Stimulated activated CD8-positive, alpha-beta memory T cell treated with anti-CD3 and anti-CD28 coated beads, Interleukin-12 subunit alpha, Interleukin-12 subunit beta, amount 100 ng/mL, for 24 hours (primary cell): ENCODE measurements around the gene DLG2.

Source experiments
- DNase-seq: peaks from one replicate; pipeline ENCODE4 v3.0.0-alpha.2; 2020; ENCODE audit errors: extremely low read depth

DLG2 gene

GRCh38 chr11:84480131-84480530, 1147.0 kb downstream of the DLG2 start:
- no peak for DNase-seq

GRCh38 chr11:84476581-84476980, 1150.6 kb downstream of the DLG2 start:
- DNase-seq, result no peak

GRCh38 chr11:84471501-84471900, 1155.6 kb downstream of the DLG2 start:
- no peak for DNase-seq

- DNase-seq, result no peak
Measured at GRCh38 chr11:84468235-84468634, 1158.9 kb downstream of the DLG2 start.

GRCh38 chr11:84465040-84465439, 1162.1 kb downstream of the DLG2 start:
- no peak for DNase-seq

- DNase-seq, result no peak
Measured at GRCh38 chr11:84455691-84456090, 1171.5 kb downstream of the DLG2 start.

GRCh38 chr11:84452211-84452610, 1174.9 kb downstream of the DLG2 start:
- no peak for DNase-seq

- no peak for DNase-seq
Measured at GRCh38 chr11:84438565-84438964, 1188.6 kb downstream of the DLG2 start.

- no peak for DNase-seq
Measured at GRCh38 chr11:84437071-84437980, 1189.8 kb downstream of the DLG2 start.

GRCh38 chr11:84430661-84431060, 1196.5 kb downstream of the DLG2 start:
- no peak for DNase-seq

GRCh38 chr11:84425673-84426072, 1201.5 kb downstream of the DLG2 start:
- no peak for DNase-seq

GRCh38 chr11:84420271-84420670, 1206.9 kb downstream of the DLG2 start:
- DNase-seq, result no peak

GRCh38 chr11:84419616-84420015, 1207.5 kb downstream of the DLG2 start:
- no peak for DNase-seq

GRCh38 chr11:84414920-84415319, 1212.2 kb downstream of the DLG2 start:
- no peak for DNase-seq

- DNase-seq, result no peak
Measured at GRCh38 chr11:84413549-84413948, 1213.6 kb downstream of the DLG2 start.

GRCh38 chr11:84412862-84413261, 1214.3 kb downstream of the DLG2 start:
- no peak for DNase-seq

- no peak for DNase-seq
Measured at GRCh38 chr11:84408946-84409411, 1218.2 kb downstream of the DLG2 start.

- DNase-seq, result no peak
Measured at GRCh38 chr11:84407091-84407490, 1220.1 kb downstream of the DLG2 start.

- DNase-seq, result no peak
Measured at GRCh38 chr11:84398017-84398626, 1229.0 kb downstream of the DLG2 start.

GRCh38 chr11:84396521-84396920, 1230.6 kb downstream of the DLG2 start:
- no peak for DNase-seq

- DNase-seq, result no peak
Measured at GRCh38 chr11:84390441-84391078, 1236.6 kb downstream of the DLG2 start.

GRCh38 chr11:84389696-84390095, 1237.4 kb downstream of the DLG2 start:
- DNase-seq, result no peak

- DNase-seq, result no peak
Measured at GRCh38 chr11:84384731-84385130, 1242.4 kb downstream of the DLG2 start.
